HG03175 (cell line): ENCODE data around the gene SHC1.
A peak's percentile ranks its signal among the peaks of the same experiment; 100 is the strongest.

ENCODE experiments used
- ATAC-seq: cut with Tn5 transposase; IDR thresholded peaks from one replicate; pipeline ENCODE4 v1.9.1; 2021; ENCODE audit warnings: mild to moderate bottlenecking, moderate library complexity; ENCODE audit not compliant: unreplicated experiment

SHC1 gene

GRCh38 chr1:154970631-154971340 lies at the start of gene SHC1:
Gene SHC1 (minus strand): TSS chr1:154970747. CDS start chr1:154970526, 221 bp downstream.
- no peak for ATAC-seq

- no peak for ATAC-seq
Observed at GRCh38 chr1:155019377-155020245, 49.1 kb upstream of the SHC1 start.

- no peak for ATAC-seq
Observed at GRCh38 chr1:155018617-155019348, 48.2 kb upstream of the SHC1 start.

GRCh38 chr1:155017946-155018316 lies 47.4 kb upstream of the SHC1 start:
- no peak for ATAC-seq

- peak; percentile 79 for ATAC-seq
Observed at GRCh38 chr1:155017041-155017945, 46.7 kb upstream of the SHC1 start.

GRCh38 chr1:155016231-155016831 lies 45.8 kb upstream of the SHC1 start:
- ATAC-seq = peak; percentile 6

GRCh38 chr1:155015527-155016230 lies 45.1 kb upstream of the SHC1 start:
- no peak for ATAC-seq

- ATAC-seq = no peak
Observed at GRCh38 chr1:155014709-155015508, 44.4 kb upstream of the SHC1 start.

GRCh38 chr1:155013632-155014031 lies 43.1 kb upstream of the SHC1 start:
- no peak for ATAC-seq

- ATAC-seq = no peak
Observed at GRCh38 chr1:155012776-155013602, 42.4 kb upstream of the SHC1 start.

- no peak for ATAC-seq
Observed at GRCh38 chr1:155012026-155012546, 41.5 kb upstream of the SHC1 start.

- no peak for ATAC-seq
Observed at GRCh38 chr1:155011437-155012025, 41.0 kb upstream of the SHC1 start.

- no peak for ATAC-seq
Observed at GRCh38 chr1:155011004-155011416, 40.5 kb upstream of the SHC1 start.

GRCh38 chr1:155010211-155010918 lies 39.8 kb upstream of the SHC1 start:
- no peak for ATAC-seq

- ATAC-seq = no peak
Observed at GRCh38 chr1:155009742-155010141, 39.2 kb upstream of the SHC1 start.

- ATAC-seq = no peak
Observed at GRCh38 chr1:155009221-155009711, 38.7 kb upstream of the SHC1 start.
